Heart right ventricle (tissue), 16 donors: Measurements from ENCODE around the gene PFN3. TPM values are rescaled to one million over a fixed set of nuclear protein-coding genes. Genes with fewer than 3 reads are reported as not detected.

Source experiments
- ATAC-seq, 8 donors: fragments of 200-7000 bp; cut with Tn5 transposase; one replicate each; pipeline ENCODE4 v1.9.1; 2020; ENCODE audit warnings: mild to moderate bottlenecking in 8 of 8, moderate library complexity in 8 of 8, moderate number of reproducible peaks in 1 of 8
- DNase-seq, 2 donors: peaks; one replicate each; pipeline ENCODE4 v3.0.0-alpha.2; 2020
- H3K27ac ChIP-seq, 10 donors: fragments of 200-600 bp; sonication (generic) in 2 of 10; one replicate each; pipeline versions ENCODE4 v1.5.0 to v1.8.0; 2020 to 2022; ENCODE audit warnings: mild to moderate bottlenecking in 3 of 10
- H3K27me3 ChIP-seq, 7 donors: fragments of 200-600 bp; one replicate each; pipeline ENCODE4 v1.8.0; 2021 to 2022; ENCODE audit warnings: mild to moderate bottlenecking in 2 of 7
- H3K36me3 ChIP-seq, 9 donors: fragments of 200-600 bp; sonication (generic) in 1 of 9; one replicate each; pipeline versions ENCODE4 v1.5.0 to v1.8.0; 2020 to 2022; ENCODE audit warnings: mild to moderate bottlenecking in 2 of 9
- H3K4me1 ChIP-seq, 9 donors: fragments of 200-600 bp; sonication (generic) in 1 of 9; one replicate each; pipeline versions ENCODE4 v1.5.0 to v1.8.0; 2020 to 2022; ENCODE audit warnings: mild to moderate bottlenecking in 4 of 9
- H3K4me3 ChIP-seq, 10 donors: fragments of 200-600 bp; sonication (generic) in 2 of 10; one replicate each; pipeline versions ENCODE4 v1.5.0 to v1.8.0; 2020 to 2022; ENCODE audit warnings: mild to moderate bottlenecking in 7 of 10, moderate library complexity in 2 of 10
- H3K9me3 ChIP-seq, 11 donors: fragments of 200-600 bp in 10 of 11; sonication (generic) in 2 of 11; one replicate each; pipeline versions ENCODE4 v1.5.0 to v1.8.0; 2013 to 2022; ENCODE audit warnings: mild to moderate bottlenecking in 2 of 11, control low read depth in 1 of 11, moderate library complexity in 1 of 11
- WGBS, 2 donors: extraction: QIAGEN DNeasy Blood & Tissue Kit; methylation state at CpG; one replicate each; pipeline ENCODE4 v1.1.7; 2013; ENCODE audit warnings: inconsistent platforms in 1 of 2; 5-methylcytosine and 5-hydroxymethylcytosine counted together
- intact Hi-C, 10 donors: fragments of 100-400 bp; cut with DNase I; formaldehyde crosslinking; loops; one replicate each; pipeline versions ENCODE4 v1.11.1 to v1.14.2; 2022
- polyA plus RNA-seq, 2 donors: library from polyadenylated mRNA; stranded (reverse); fragments of 200-250 nt; gene quantifications; one replicate each; pipeline ENCODE4 v1.2.3, GENCODE V29; 2013
- total RNA-seq, 10 donors: library from RNA; stranded (reverse); fragmentation: NEBNext Ultra II Directional in 3 of 10; extraction: Animal tissue kit (Norgen Biotek cat#: 25700) in 3 of 10; gene quantifications; one replicate each; pipeline versions ENCODE4 v1.2.1 to v1.2.4, GENCODE V29; 2021 to 2023
- TF ChIP-seq, protein P1 (sequence below), 9 donors: fragments of 200-600 bp; sonication (generic) in 2 of 9; IDR thresholded peaks; one replicate each; pipeline versions ENCODE4 v1.5.0 to v1.8.0; 2021 to 2022; ENCODE audit warnings: antibody characterized with exemption in 9 of 9, mild to moderate bottlenecking in 5 of 9, moderate library complexity in 1 of 9
- donor health status: Arrhythmogenic right ventricular cardiomyopathy.
- donor health status: ischemic (EF 13 %, LVEDD 7.1; RV severe dilation, severe dysfunction).
- donor health status: healthy with polysubstance abuse.
- donor health status: DM: no; HTN: yes; CAD: no.
- donor health status: DM: no; HTN: no; CAD: no.
- donor health status: ischemic (EF 25% LVEDD 6.9; RV normal size, moderate dysfunction).
- donor health status: ischemic (EF 25% LVEDD 5.7; RV mildly dilated, moderate dysfunction).
- donor health status: healthy.
- donor health status: DM: yes; HTN: yes; CAD: no.
- donor health status: Ischemic cardiomyopathy.
- donor health status: ischemic (EF 35%, LVEDD 5.7; RV mildly dilated, moderate dysfunction).
- donor health status: nonischemic (EF 11% LVEDD 7.7; RV severe dilation, severe dysfunction).
- donor health status: DM: yes; HTN: yes; CAD: no.
- donor health status: PGD.
- donor health status: ischemic (EF 29% LVEDD 5.4; RV normal size, mild dysfunction).
- donor health status: nonischemic (EF 23%, LVEDD 6.1; RV moderate dilation, normal function).

PFN3 gene
- total and polyA plus RNA-seq, 12 donors: not detected

DNA sequence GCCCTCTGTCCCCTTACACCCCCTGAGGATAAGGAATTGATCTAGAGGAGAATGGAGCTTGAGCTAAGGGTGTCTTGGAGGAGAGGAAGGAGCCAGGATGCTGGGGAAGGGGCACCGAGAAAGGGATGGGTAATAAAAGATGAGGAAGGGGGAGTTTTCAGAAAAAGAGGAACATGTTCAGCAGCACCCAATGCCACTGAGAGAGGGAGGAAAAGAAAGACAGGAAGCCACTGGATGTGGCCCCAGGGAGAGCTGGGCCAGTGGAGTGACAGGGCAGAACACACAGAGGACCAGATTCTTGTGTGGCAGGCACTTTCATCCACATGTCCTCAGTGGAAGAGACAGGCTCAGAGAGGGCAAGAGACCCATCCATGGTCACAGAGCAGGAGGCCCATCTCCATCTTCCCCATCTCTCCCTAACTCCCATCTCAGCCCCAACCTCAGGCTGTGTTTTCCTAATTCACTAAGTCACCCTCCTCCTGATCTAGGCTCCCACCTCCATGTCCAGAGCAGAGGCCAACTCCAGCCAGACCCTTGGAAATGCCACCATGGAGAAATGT is 7.2 kb downstream of the PFN3 start:
- intact Hi-C loops: loop anchor here in 4 of 10 donors (5.0 kb wide), 3 partner anchors 59 to 109 kb away; no protein-coding TSS in a partner anchor
- H3K4me3 ChIP-seq: no peak overlapping the region
- H3K27ac ChIP-seq: no peak overlapping the region
- peaks cover 0 to 52% (median 36%) of the 10 kb centered on the region in 7 donors for H3K27me3 ChIP-seq
- DNase-seq: no peak
- H3K9me3 ChIP-seq: no peaks in the 10 kb centered on the region
- H3K4me1 ChIP-seq: peaks cover 0 to 30% (median 0%) of the 10 kb centered on the region in 9 donors
- ATAC-seq: no peak
- TF ChIP-seq, protein P1, sequence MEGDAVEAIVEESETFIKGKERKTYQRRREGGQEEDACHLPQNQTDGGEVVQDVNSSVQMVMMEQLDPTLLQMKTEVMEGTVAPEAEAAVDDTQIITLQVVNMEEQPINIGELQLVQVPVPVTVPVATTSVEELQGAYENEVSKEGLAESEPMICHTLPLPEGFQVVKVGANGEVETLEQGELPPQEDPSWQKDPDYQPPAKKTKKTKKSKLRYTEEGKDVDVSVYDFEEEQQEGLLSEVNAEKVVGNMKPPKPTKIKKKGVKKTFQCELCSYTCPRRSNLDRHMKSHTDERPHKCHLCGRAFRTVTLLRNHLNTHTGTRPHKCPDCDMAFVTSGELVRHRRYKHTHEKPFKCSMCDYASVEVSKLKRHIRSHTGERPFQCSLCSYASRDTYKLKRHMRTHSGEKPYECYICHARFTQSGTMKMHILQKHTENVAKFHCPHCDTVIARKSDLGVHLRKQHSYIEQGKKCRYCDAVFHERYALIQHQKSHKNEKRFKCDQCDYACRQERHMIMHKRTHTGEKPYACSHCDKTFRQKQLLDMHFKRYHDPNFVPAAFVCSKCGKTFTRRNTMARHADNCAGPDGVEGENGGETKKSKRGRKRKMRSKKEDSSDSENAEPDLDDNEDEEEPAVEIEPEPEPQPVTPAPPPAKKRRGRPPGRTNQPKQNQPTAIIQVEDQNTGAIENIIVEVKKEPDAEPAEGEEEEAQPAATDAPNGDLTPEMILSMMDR (IDR thresholded peaks at IDR 0.05): no peak
- H3K36me3 ChIP-seq: no peaks in the 10 kb centered on the region
- WGBS, 2 donors: 75 to 93% methylated on average over 1 of the region's 1 CpG

DNA sequence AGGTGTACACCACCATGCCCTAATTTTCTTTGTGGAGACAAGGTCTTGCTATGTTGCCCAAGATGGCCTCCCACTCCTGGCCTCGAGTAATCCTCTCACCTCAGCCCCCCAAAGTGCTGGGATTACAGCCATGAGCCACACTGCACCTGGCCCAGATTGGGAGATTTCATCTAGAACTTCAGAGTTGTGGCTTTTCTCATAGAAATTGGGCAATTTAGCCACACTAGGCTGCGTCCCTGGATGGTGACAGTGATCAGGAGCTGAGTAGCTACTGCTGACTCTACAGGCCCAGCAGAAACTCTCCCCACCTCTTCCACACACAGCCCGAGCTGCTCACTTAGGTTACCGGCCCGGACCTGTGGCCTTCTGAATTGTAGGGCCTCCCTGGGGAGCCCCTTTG is 7.7 kb downstream of the PFN3 start:
- TF ChIP-seq, protein P1 (IDR thresholded peaks at IDR 0.05): no peak
- intact Hi-C loops: loop anchor here in 4 of 10 donors (5.0 kb wide), 3 partner anchors 60 to 110 kb away; no protein-coding TSS in a partner anchor
- 86 to 90% methylated on average over 5 of the region's 5 CpGs for WGBS, 2 donors
- Histone ChIP-seq H3K27ac (no peak overlapping the region), H3K4me1 (peaks cover 0 to 30% (median 0%) of the 10 kb centered on the region in 9 donors), H3K36me3 (no peaks in the 10 kb centered on the region), H3K4me3 (no peak overlapping the region), H3K27me3 (peaks cover 0 to 49% (median 31%) of the 10 kb centered on the region in 7 donors), H3K9me3 (no peaks in the 10 kb centered on the region)
- ATAC-seq (no peak), DNase-seq (no peak)

DNA sequence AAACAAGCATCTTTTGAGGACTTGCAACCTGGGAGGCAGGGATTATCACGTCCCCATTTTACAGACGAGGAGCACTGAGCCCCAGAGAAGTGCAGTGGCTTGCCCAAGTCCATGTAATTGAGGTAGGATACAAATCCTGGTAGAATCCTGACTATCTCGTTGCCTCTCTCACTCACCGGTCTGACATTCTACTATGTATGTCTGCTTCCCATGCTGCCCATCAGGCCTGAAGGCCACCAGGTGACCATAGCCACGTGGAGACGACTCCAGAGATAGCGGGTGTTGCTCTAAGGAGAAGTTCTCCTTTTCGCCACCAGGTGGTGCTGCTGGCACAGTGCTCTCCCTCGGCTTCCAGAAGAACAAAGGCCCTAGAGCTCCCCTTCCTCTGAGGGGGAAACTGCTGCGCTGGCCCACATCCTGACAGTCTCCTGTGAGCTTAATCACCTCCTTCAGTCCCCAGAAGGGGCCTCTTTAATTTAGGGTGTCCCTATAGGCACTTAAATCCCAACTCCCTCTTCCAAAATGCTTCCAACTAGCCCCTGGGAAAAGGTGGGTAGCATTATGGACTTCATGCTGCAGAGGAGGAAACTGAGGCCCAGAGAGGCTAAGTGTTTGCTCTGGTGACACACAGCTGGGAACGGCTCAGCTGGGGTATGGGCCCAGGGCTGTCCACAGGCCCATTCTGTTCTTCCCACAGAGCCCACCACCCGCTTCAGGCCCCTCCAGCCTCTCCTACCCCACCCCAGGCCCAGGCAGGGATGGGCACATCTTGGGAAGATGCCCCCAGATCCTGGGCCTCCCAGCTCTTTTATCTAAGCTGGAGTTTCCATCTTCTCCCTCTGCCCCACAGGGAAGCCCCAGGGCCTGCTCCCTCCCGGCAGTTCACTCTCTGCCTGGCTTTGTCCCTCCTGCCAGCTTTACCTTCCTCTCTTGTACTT is 9.8 kb downstream of the PFN3 start:
- H3K4me3 ChIP-seq: no peak overlapping the region
- peak overlapping the region in 1 of 10 donors; percentile 61 for H3K27ac ChIP-seq
- no peaks in the 10 kb centered on the region for H3K36me3 ChIP-seq
- peaks cover 0 to 30% (median 0%) of the 10 kb centered on the region in 9 donors for H3K4me1 ChIP-seq
- ATAC-seq (peak; percentile 75 to 94 (median 86)), DNase-seq (peak; percentile 69 to 82)
- WGBS, 2 donors: 24 to 31% methylated on average over 13 of the region's 13 CpGs
- no peaks in the 10 kb centered on the region for H3K9me3 ChIP-seq
- H3K27me3 ChIP-seq: peaks cover 0 to 40% (median 11%) of the 10 kb centered on the region in 7 donors
- TF ChIP-seq, protein P1 (IDR thresholded peaks at IDR 0.05): peak; percentile 91 to 99 (median 99)
- intact Hi-C loops: loop anchor here (1.0 to 5.0 kb wide), 9 partner anchors 62 to 112 kb away; no protein-coding TSS in a partner anchor
